Neural progenitor cell (in vitro differentiated cells): ENCODE results near the gene ARL6IP6. TPM values are rescaled to one million over a fixed set of nuclear protein-coding genes. Genes with fewer than 3 reads are reported as not detected.

Experiments used
- DNase-seq: peaks from one replicate; pipeline ENCODE4 v3.0.0-alpha.2; 2016; ENCODE audit warnings: low spot score
- H2AFZ ChIP-seq: fragments of 200-600 bp; sonication (generic); replicated peaks from 2 replicates; pipeline ENCODE4 v1.6.1; 2016; ENCODE audit warnings: antibody characterized with exemption
- H3F3A ChIP-seq: fragments of 200-600 bp; sonication (generic); 2 replicates; pipeline ENCODE4 v1.6.1; 2016; ENCODE audit warnings: antibody characterized with exemption, low read depth
- H3K27ac ChIP-seq: fragments of 200-600 bp; sonication (generic); 2 replicates; pipeline ENCODE4 v1.5.1; 2016; ENCODE audit warnings: mild to moderate bottlenecking
- H3K27me3 ChIP-seq: fragments of 200-600 bp; sonication (generic); 2 replicates; pipeline ENCODE4 v1.6.1; 2016; ENCODE audit warnings: mild to moderate bottlenecking, moderate library complexity
- H3K36me3 ChIP-seq: fragments of 200-600 bp; sonication (generic); 2 replicates; pipeline ENCODE4 v1.5.1; 2016
- H3K4me1 ChIP-seq: fragments of 200-600 bp; sonication (generic); 2 replicates; pipeline ENCODE4 v1.6.1; 2016; ENCODE audit warnings: mixed run types
- H3K4me2 ChIP-seq: fragments of 200-600 bp; sonication (generic); 2 replicates; pipeline ENCODE4 v1.6.1; 2016
- H3K4me3 ChIP-seq: fragments of 200-600 bp; sonication (generic); 2 replicates; pipeline ENCODE4 v1.5.1; 2016
- H3K79me2 ChIP-seq: fragments of 200-600 bp; sonication (generic); 2 replicates; pipeline ENCODE4 v1.6.1; 2016; ENCODE audit warnings: low read depth
- H3K9ac ChIP-seq: fragments of 200-600 bp; sonication (generic); 2 replicates; pipeline ENCODE4 v1.6.1; 2016
- H3K9me3 ChIP-seq: fragments of 200-600 bp; sonication (generic); 2 replicates; pipeline ENCODE4 v1.5.1; 2016; ENCODE audit warnings: low read depth
- H4K20me1 ChIP-seq: fragments of 200-600 bp; sonication (generic); 2 replicates; pipeline ENCODE4 v1.6.1; 2016; ENCODE audit warnings: low read depth
- H3K27ac Mint-ChIP-seq: 3 replicates; pipeline ENCODE4 v1.8.0; 2021; ENCODE audit warnings: mixed read lengths
- H3K27me3 Mint-ChIP-seq: 2 replicates; pipeline ENCODE4 v1.8.0; 2022; ENCODE audit warnings: low read depth, mild to moderate bottlenecking, inconsistent platforms, moderate library complexity, mixed read lengths; ENCODE audit not compliant: insufficient read depth
- H3K36me3 Mint-ChIP-seq: 3 replicates; pipeline ENCODE4 v1.8.0; 2021; ENCODE audit warnings: mixed read lengths
- H3K4me1 Mint-ChIP-seq: 3 replicates; pipeline ENCODE4 v1.8.0; 2021; ENCODE audit warnings: mixed read lengths
- H3K4me3 Mint-ChIP-seq: 3 replicates; pipeline ENCODE4 v1.8.0; 2021; ENCODE audit warnings: mild to moderate bottlenecking, moderate library complexity, mixed read lengths
- H3K9me3 Mint-ChIP-seq: 3 replicates; pipeline ENCODE4 v1.8.0; 2020; ENCODE audit warnings: mixed read lengths
- CTCF ChIP-seq: fragments of 200-600 bp; sonication (generic); IDR thresholded peaks from 2 replicates; pipeline ENCODE4 v1.5.1; 2017; ENCODE audit warnings: antibody characterized with exemption, mild to moderate bottlenecking
- EZH2 ChIP-seq: fragments of 200-600 bp; sonication (generic); IDR thresholded peaks from 2 replicates; pipeline ENCODE4 v1.6.1; 2017; ENCODE audit warnings: antibody characterized with exemption, mild to moderate bottlenecking, moderate library complexity
- EZH2phosphoT487 ChIP-seq: fragments of 200-600 bp; sonication (generic); IDR thresholded peaks from 2 replicates; pipeline ENCODE4 v1.6.1; 2017; ENCODE audit warnings: antibody characterized with exemption
- total RNA-seq: library from RNA; depleted of rRNA; stranded (reverse); fragments of >200 nt; gene quantifications from 2 replicates; pipeline ENCODE4 v1.2.3, GENCODE V29; 2015; ENCODE audit warnings: low replicate concordance

Gene ARL6IP6
- total RNA-seq, 1 donor from 2014 or later, result 104 TPM

GRCh38 chr2:152755029-152755428 lies 36.6 kb downstream of the ARL6IP6 start:
- Histone ChIP-seq H2AFZ (no peak overlapping the region), H3K27me3 (no peaks in the 10 kb centered on the region), H3K36me3 (peaks cover 19% of the 10 kb centered on the region), H4K20me1 (peaks cover 31% of the 10 kb centered on the region), H3K4me2 (no peak overlapping the region), H3F3A (peaks cover 32% of the 10 kb centered on the region), H3K9me3 (no peaks in the 10 kb centered on the region), H3K9ac (no peak overlapping the region), H3K79me2 (peaks cover 11% of the 10 kb centered on the region), H3K4me3 (no peak overlapping the region), H3K27ac (no peak overlapping the region), H3K4me1 (peaks cover 19% of the 10 kb centered on the region)
- H3K9me3 Mint-ChIP-seq, result peaks cover 11% of the 10 kb centered on the region
- no peaks in the 10 kb centered on the region for H3K27me3 Mint-ChIP-seq
- H3K36me3 Mint-ChIP-seq, result peaks cover 66% of the 10 kb centered on the region
- no peak overlapping the region for H3K4me3 Mint-ChIP-seq
- peaks cover 7% of the 10 kb centered on the region for H3K4me1 Mint-ChIP-seq
- TF ChIP-seq CTCF, result peak; percentile 65
- TF ChIP-seq EZH2phosphoT487, result no peak
- no peak overlapping the region for H3K27ac Mint-ChIP-seq
- peak; percentile 62 for DNase-seq

- no peak overlapping the region for H3K9ac ChIP-seq
- H3K36me3 Mint-ChIP-seq, result peaks cover 40% of the 10 kb centered on the region
Measured at GRCh38 chr2:152759290-152760072, 41.1 kb downstream of the ARL6IP6 start.

GRCh38 chr2:152761214-152761613 lies 42.8 kb downstream of the ARL6IP6 start:
- Mint-ChIP-seq H3K4me3 (no peak overlapping the region), H3K27ac (no peak overlapping the region), H3K9me3 (no peaks in the 10 kb centered on the region), H3K36me3 (peaks cover 32% of the 10 kb centered on the region), H3K4me1 (peaks cover 9% of the 10 kb centered on the region), H3K27me3 (no peaks in the 10 kb centered on the region)
- Histone ChIP-seq H3K9me3 (no peaks in the 10 kb centered on the region), H3K27ac (no peak overlapping the region), H3K4me3 (no peak overlapping the region), H3K36me3 (peaks cover 10% of the 10 kb centered on the region), H3K79me2 (peaks cover 1% of the 10 kb centered on the region), H2AFZ (no peak overlapping the region), H3K4me1 (peaks cover 5% of the 10 kb centered on the region), H3K9ac (no peak overlapping the region), H4K20me1 (no peaks in the 10 kb centered on the region), H3F3A (peaks cover 16% of the 10 kb centered on the region), H3K4me2 (no peak overlapping the region), H3K27me3 (no peaks in the 10 kb centered on the region)
- no peak for DNase-seq
- TF ChIP-seq EZH2, result no peak
- TF ChIP-seq EZH2phosphoT487, result no peak
- no peak for TF ChIP-seq CTCF

More at GRCh38 chr2:152759290-152760072, 41.1 kb downstream of the ARL6IP6 start:
- TF ChIP-seq CTCF (no peak), EZH2 (no peak), EZH2phosphoT487 (no peak)
- Histone ChIP-seq H2AFZ (no peak overlapping the region), H3K79me2 (peaks cover 6% of the 10 kb centered on the region), H3K27me3 (no peaks in the 10 kb centered on the region), H4K20me1 (peaks cover 8% of the 10 kb centered on the region), H3K36me3 (peaks cover 15% of the 10 kb centered on the region), H3F3A (peaks cover 16% of the 10 kb centered on the region), H3K27ac (no peak overlapping the region), H3K4me3 (no peak overlapping the region), H3K4me2 (no peak overlapping the region), H3K9me3 (no peaks in the 10 kb centered on the region), H3K4me1 (peaks cover 5% of the 10 kb centered on the region)
- no peak for DNase-seq
- no peak overlapping the region for H3K4me3 Mint-ChIP-seq
- H3K27me3 Mint-ChIP-seq, result no peaks in the 10 kb centered on the region
- H3K4me1 Mint-ChIP-seq, result peaks cover 9% of the 10 kb centered on the region
- peaks cover 6% of the 10 kb centered on the region for H3K9me3 Mint-ChIP-seq
- no peak overlapping the region for H3K27ac Mint-ChIP-seq
